HepG2 (cell line): ENCODE measurements around the gene FOXR1. TPM values are rescaled to one million over a fixed set of nuclear protein-coding genes. Genes with fewer than 3 reads are reported as not detected.
A peak's percentile ranks its signal among the peaks of the same experiment; 100 is the strongest.

ENCODE experiments used
- BRD4 ChIP-seq: sonication (generic); formaldehyde crosslinking; IDR thresholded peaks from 2 replicates; pipeline ENCODE4 v1.4.0; 2020; ENCODE audit warnings: missing genetic modification reagents
- GABPB1 ChIP-seq: IDR thresholded peaks from 2 replicates; pipeline ENCODE4 v1.6.1; 2016; ENCODE audit warnings: mild to moderate bottlenecking, missing genetic modification reagents, moderate library complexity, missing compliant biosample characterization
- GATAD1 ChIP-seq: IDR thresholded peaks from 2 replicates; pipeline ENCODE4 v1.6.1; 2016; ENCODE audit warnings: missing genetic modification reagents, missing compliant biosample characterization
- GZF1 ChIP-seq: sonication (generic); formaldehyde crosslinking; IDR thresholded peaks from 2 replicates; pipeline ENCODE4 v1.5.1; 2020; ENCODE audit warnings: mild to moderate bottlenecking, missing genetic modification reagents
- HNF4G ChIP-seq, 2 experiments: sonication (generic) in 1 of 2; formaldehyde crosslinking in 1 of 2; IDR thresholded peaks; 2 replicates each; pipeline versions ENCODE4 v1.4.0 to v1.6.1; 2011 to 2020; ENCODE audit warnings: borderline replicate concordance in 2 of 2, low read depth in 2 of 2, mild to moderate bottlenecking in 2 of 2, low read length in 1 of 2, missing genetic modification reagents in 1 of 2, moderate library complexity in 1 of 2
- MEF2D ChIP-seq: sonication (generic); formaldehyde crosslinking; IDR thresholded peaks from 2 replicates; pipeline ENCODE4 v1.5.1; 2020; ENCODE audit warnings: mild to moderate bottlenecking, missing genetic modification reagents
- NR2F6 ChIP-seq, 2 experiments: IDR thresholded peaks; 2 replicates each; pipeline ENCODE4 v1.6.1; 2016; ENCODE audit warnings: antibody characterized with exemption in 1 of 2, mild to moderate bottlenecking in 1 of 2
- PHB2 ChIP-seq: fragments of 450-650 bp; IDR thresholded peaks from 2 replicates; pipeline ENCODE4 v1.6.1; 2018; ENCODE audit not compliant: partially characterized antibody
- ZFX ChIP-seq: sonication (generic); formaldehyde crosslinking; IDR thresholded peaks from 2 replicates; pipeline ENCODE4 v1.4.0; 2020; ENCODE audit warnings: mild to moderate bottlenecking, low read depth, missing genetic modification reagents, moderate library complexity
- ZNF317 ChIP-seq: sonication (generic); formaldehyde crosslinking; IDR thresholded peaks from 2 replicates; pipeline ENCODE4 v1.5.0; 2020; ENCODE audit warnings: mild to moderate bottlenecking, missing genetic modification reagents
- polyA plus RNA-seq, 8 experiments: library from polyadenylated mRNA; depleted of rRNA in 3 of 8; stranded (reverse) in 7 of 8; unstranded in 1 of 8; fragments of >200 nt; fragmentation: Illumina TruSeq in 4 of 8; extraction: Trizol in 4 of 8; gene quantifications; 2 replicates each; pipeline versions ENCODE4 v1.2.1 to v1.2.3, GENCODE V29; 2011 to 2016; ENCODE audit warnings: low read depth in 4 of 8, missing spikeins in 1 of 8, mixed read lengths in 1 of 8; ENCODE audit not compliant: insufficient read depth in 1 of 8
- total RNA-seq, 5 experiments: library from RNA; depleted of rRNA; stranded (reverse); fragments of >200 nt; fragmentation: Illumina TruSeq; extraction: Trizol; gene quantifications; 2 replicates each; pipeline ENCODE4 v1.2.3, GENCODE V29; 2016; ENCODE audit warnings: low read depth in 1 of 5
- TF ChIP-seq, protein P1 (sequence below): sonication (generic); formaldehyde crosslinking; IDR thresholded peaks from 2 replicates; pipeline ENCODE4 v1.9.0; 2021; ENCODE audit warnings: missing genetic modification reagents, mild to moderate bottlenecking, borderline replicate concordance
- TF ChIP-seq, protein P2 (sequence below): sonication (generic); formaldehyde crosslinking; IDR thresholded peaks from 2 replicates; pipeline ENCODE4 v1.5.0; 2020; ENCODE audit warnings: missing genetic modification reagents, mild to moderate bottlenecking, borderline replicate concordance
- TF ChIP-seq, protein P3 (sequence below): sonication (generic); formaldehyde crosslinking; IDR thresholded peaks from 2 replicates; pipeline ENCODE4 v1.4.0; 2020; ENCODE audit warnings: low read depth, missing genetic modification reagents
- TF ChIP-seq, protein P4 (sequence below): sonication (generic); formaldehyde crosslinking; IDR thresholded peaks from 2 replicates; pipeline ENCODE4 v1.5.1; 2020; ENCODE audit warnings: mild to moderate bottlenecking, missing genetic modification reagents, borderline replicate concordance
- TF ChIP-seq, protein P5 (sequence below): sonication (generic); formaldehyde crosslinking; IDR thresholded peaks from 2 replicates; pipeline ENCODE4 v1.4.0; 2020; ENCODE audit warnings: missing genetic modification reagents, borderline replicate concordance

The FOXR1 gene
- total and polyA plus RNA-seq, 2 of the 13 experiments (the other 11 are each of a cell fraction or from before 2014, with no cell fraction given) = not detected

DNA sequence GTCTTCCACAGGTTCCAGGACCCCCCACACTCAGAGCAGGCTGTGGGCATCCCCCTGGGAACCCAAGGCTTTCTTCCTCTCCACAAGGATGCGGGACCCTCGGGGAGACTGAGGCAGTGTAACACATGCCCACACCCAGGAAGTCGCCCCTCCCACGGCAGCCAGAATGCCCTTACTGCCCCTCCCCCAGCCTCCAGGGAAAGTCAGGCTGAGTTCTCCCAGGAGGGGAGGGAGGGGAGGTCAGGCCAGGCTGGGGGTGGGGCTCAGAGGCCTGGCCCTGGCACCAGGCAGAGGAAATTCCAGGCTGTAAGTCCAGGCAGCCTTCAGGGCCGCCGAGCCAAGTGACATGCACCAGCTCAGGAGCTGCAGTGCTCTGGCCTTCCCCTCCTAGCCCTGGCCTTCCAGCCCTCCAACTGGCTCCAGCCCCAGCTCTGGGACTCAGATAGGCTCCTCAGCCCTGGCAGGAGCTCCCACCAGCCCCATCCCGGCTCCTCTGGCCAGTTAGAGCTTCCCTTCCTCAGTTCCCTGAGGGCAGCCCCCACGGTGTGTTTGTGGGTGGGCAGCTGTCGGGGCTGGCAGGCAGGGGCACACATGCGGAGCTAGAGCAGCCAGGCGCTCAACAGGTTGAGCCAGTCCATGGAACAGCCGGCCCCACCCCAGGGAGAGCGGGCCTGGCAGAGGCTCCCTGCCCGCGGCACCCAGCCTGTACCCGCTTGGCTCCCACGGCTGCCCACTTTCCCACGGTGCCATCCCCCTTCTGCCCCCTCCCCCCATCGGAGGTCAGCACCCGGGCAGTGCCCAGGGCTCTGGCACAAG is 49.4 kb upstream of the FOXR1 start (continued):
- TF ChIP-seq, protein P1, sequence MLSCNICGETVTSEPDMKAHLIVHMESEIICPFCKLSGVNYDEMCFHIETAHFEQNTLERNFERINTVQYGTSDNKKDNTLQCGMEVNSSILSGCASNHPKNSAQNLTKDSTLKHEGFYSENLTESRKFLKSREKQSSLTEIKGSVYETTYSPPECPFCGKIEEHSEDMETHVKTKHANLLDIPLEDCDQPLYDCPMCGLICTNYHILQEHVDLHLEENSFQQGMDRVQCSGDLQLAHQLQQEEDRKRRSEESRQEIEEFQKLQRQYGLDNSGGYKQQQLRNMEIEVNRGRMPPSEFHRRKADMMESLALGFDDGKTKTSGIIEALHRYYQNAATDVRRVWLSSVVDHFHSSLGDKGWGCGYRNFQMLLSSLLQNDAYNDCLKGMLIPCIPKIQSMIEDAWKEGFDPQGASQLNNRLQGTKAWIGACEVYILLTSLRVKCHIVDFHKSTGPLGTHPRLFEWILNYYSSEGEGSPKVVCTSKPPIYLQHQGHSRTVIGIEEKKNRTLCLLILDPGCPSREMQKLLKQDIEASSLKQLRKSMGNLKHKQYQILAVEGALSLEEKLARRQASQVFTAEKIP = no peak
- TF ChIP-seq NR2F6 (IDR thresholded peaks at IDR 0.05) (no peak), NR2F6 (CRISPR knock-in tag; IDR thresholded peaks at IDR 0.05) (peak; percentile 59; the same call in 1 of the 2 replicates), MEF2D (CRISPR knock-in tag) (no peak), BRD4 (peak; percentile 47; the same call in 1 of the 2 replicates), GATAD1 (0 out of 2 replicates have a peak, but pooled peaks have one; percentile 23), PHB2 (no peak), HNF4G (IDR thresholded peaks at IDR 0.05; ENCODE audit: borderline replicate concordance, low read depth, low read length) (peak; percentile 43; the same call in 1 of the 2 replicates), HNF4G (CRISPR knock-in tag; IDR thresholded peaks at IDR 0.05; ENCODE audit: borderline replicate concordance, low read depth) (no peak), GABPB1 (peak; percentile 46), ZFX (CRISPR knock-in tag) (peak; percentile 77), ZNF317 (0 out of 2 replicates have a peak, but pooled peaks have one; percentile 46), GZF1 (CRISPR knock-in tag) (0 out of 2 replicates have a peak, but pooled peaks have one; percentile 49)
- TF ChIP-seq, protein P2, sequence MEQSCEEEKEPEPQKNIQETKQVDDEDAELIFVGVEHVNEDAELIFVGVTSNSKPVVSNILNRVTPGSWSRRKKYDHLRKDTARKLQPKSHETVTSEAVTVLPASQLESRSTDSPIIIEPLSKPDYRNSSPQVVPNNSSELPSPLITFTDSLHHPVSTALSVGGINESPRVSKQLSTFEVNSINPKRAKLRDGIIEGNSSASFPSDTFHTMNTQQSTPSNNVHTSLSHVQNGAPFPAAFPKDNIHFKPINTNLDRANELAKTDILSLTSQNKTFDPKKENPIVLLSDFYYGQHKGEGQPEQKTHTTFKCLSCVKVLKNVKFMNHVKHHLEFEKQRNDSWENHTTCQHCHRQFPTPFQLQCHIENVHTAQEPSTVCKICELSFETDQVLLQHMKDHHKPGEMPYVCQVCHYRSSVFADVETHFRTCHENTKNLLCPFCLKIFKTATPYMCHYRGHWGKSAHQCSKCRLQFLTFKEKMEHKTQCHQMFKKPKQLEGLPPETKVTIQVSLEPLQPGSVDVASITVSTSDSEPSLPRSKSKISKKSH (CRISPR knock-in tag) = 0 out of 2 replicates have a peak, but pooled peaks have one; percentile 27
- TF ChIP-seq, protein P3, sequence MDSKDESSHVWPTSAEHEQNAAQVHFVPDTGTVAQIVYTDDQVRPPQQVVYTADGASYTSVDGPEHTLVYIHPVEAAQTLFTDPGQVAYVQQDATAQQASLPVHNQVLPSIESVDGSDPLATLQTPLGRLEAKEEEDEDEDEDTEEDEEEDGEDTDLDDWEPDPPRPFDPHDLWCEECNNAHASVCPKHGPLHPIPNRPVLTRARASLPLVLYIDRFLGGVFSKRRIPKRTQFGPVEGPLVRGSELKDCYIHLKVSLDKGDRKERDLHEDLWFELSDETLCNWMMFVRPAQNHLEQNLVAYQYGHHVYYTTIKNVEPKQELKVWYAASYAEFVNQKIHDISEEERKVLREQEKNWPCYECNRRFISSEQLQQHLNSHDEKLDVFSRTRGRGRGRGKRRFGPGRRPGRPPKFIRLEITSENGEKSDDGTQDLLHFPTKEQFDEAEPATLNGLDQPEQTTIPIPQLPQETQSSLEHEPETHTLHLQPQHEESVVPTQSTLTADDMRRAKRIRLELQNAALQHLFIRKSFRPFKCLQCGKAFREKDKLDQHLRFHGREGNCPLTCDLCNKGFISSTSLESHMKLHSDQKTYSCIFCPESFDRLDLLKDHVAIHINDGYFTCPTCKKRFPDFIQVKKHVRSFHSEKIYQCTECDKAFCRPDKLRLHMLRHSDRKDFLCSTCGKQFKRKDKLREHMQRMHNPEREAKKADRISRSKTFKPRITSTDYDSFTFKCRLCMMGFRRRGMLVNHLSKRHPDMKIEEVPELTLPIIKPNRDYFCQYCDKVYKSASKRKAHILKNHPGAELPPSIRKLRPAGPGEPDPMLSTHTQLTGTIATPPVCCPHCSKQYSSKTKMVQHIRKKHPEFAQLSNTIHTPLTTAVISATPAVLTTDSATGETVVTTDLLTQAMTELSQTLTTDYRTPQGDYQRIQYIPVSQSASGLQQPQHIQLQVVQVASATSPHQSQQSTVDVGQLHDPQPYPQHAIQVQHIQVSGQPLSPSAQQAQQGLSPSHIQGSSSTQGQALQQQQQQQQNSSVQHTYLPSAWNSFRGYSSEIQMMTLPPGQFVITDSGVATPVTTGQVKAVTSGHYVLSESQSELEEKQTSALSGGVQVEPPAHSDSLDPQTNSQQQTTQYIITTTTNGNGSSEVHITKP = no peak
- TF ChIP-seq, protein P4, sequence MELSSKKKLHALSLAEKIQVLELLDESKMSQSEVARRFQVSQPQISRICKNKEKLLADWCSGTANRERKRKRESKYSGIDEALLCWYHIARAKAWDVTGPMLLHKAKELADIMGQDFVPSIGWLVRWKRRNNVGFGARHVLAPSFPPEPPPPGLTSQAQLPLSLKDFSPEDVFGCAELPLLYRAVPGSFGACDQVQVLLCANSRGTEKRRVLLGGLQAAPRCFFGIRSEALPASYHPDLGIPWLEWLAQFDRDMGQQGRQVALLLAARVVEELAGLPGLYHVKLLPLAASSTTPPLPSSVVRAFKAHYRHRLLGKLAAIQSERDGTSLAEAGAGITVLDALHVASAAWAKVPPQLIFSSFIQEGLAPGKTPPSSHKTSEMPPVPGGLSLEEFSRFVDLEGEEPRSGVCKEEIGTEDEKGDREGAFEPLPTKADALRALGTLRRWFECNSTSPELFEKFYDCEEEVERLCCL (CRISPR knock-in tag) = no peak
- TF ChIP-seq, protein P5, sequence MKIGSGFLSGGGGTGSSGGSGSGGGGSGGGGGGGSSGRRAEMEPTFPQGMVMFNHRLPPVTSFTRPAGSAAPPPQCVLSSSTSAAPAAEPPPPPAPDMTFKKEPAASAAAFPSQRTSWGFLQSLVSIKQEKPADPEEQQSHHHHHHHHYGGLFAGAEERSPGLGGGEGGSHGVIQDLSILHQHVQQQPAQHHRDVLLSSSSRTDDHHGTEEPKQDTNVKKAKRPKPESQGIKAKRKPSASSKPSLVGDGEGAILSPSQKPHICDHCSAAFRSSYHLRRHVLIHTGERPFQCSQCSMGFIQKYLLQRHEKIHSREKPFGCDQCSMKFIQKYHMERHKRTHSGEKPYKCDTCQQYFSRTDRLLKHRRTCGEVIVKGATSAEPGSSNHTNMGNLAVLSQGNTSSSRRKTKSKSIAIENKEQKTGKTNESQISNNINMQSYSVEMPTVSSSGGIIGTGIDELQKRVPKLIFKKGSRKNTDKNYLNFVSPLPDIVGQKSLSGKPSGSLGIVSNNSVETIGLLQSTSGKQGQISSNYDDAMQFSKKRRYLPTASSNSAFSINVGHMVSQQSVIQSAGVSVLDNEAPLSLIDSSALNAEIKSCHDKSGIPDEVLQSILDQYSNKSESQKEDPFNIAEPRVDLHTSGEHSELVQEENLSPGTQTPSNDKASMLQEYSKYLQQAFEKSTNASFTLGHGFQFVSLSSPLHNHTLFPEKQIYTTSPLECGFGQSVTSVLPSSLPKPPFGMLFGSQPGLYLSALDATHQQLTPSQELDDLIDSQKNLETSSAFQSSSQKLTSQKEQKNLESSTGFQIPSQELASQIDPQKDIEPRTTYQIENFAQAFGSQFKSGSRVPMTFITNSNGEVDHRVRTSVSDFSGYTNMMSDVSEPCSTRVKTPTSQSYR = peak; percentile 98
